Activated CD8-positive, alpha-beta T cell treated with anti-CD3 and anti-CD28 coated beads, Interleukin-2, amount 10 ng/mL, durations not matched to agents 7 days and 5 days (primary cell): ENCODE measurements around the gene AGAP1. TPM values are rescaled to one million over a fixed set of nuclear protein-coding genes. Genes with fewer than 3 reads are reported as not detected.

ENCODE experiments used
- ATAC-seq: fragments of 150-1000 bp; cut with Tn5 transposase; one replicate; pipeline ENCODE4 v1.10.0; 2021; ENCODE audit warnings: moderate library complexity
- CTCF ChIA-PET: fragments of 350-600 bp; sonication (Branson Sonifier 250); formaldehyde crosslinking; loops from one replicate; lab custom pipeline; 2021; ENCODE audit warnings: antibody characterized with exemption; lab: Charles Lee
- POLR2A ChIA-PET: fragments of 350-600 bp; sonication (Branson Sonifier 250); formaldehyde crosslinking; loops from one replicate; lab custom pipeline; 2021; ENCODE audit warnings: antibody characterized with exemption; lab: Charles Lee
- DNase-seq: peaks from one replicate; pipeline ENCODE4 v3.0.0-alpha.2; 2020
- H3K27ac Mint-ChIP-seq: one replicate; pipeline ENCODE4 v1.8.0; 2021; ENCODE audit warnings: mild to moderate bottlenecking, mixed read lengths
- H3K27me3 Mint-ChIP-seq: one replicate; pipeline ENCODE4 v1.8.0; 2021; ENCODE audit warnings: low read depth, mixed read lengths
- H3K36me3 Mint-ChIP-seq: one replicate; pipeline ENCODE4 v1.8.0; 2021; ENCODE audit warnings: low read depth, mixed read lengths
- H3K4me1 Mint-ChIP-seq: one replicate; pipeline ENCODE4 v1.8.0; 2021; ENCODE audit warnings: low read depth, mixed read lengths
- H3K4me3 Mint-ChIP-seq: one replicate; pipeline ENCODE4 v1.8.0; 2021; ENCODE audit warnings: mild to moderate bottlenecking, mixed read lengths
- H3K9me3 Mint-ChIP-seq: one replicate; pipeline ENCODE4 v1.8.0; 2022; ENCODE audit warnings: mixed read lengths; ENCODE audit not compliant: insufficient read depth
- total RNA-seq, 2 experiments: library from RNA; stranded (reverse); gene quantifications; one replicate each; pipeline ENCODE4 v1.2.3, GENCODE V29; 2021

Gene AGAP1
- total RNA-seq, 2 experiments from 2014 or later: 0.82 to 1.3 TPM

DNA sequence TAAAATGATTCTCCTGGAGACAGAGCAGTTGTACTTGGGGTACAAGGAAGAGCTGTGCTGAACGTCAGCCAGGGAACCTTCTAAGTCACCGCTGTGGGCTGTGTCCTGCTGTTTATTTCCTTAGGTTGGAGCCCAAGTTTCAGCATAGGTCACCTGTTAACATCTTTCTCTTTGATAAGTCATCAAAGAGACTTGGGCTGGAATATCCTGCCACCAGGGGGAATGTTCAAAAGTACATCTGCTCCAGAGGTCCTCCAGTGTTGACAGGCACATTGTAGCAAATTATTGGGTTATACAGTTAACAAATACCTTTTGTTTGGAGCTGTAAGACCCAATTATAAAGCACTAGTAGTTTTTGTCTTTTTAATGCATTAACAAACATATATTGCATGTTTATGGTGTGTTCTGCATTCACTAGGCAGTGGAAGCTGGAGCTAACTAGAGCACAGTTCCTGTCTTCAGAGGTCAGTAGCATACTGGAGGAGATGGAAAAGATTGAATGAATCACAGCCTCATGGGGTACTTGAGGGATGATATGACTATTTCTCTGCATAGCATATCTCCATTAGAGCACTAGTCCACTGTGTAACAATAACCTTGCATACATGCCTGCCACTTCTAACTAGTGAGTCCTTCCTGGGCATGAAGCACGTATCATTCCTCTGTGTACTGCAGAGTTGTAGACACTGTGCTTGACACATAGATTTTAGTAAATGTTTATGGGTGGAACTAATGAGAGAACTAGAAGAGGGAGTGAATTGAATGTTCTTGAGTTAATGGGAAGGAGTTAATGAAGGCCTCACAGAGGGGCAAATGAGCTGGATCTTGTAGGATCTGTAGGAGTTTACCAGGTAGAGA lies 182.1 kb downstream of the AGAP1 start:
- Mint-ChIP-seq H3K4me1 (no peaks in the 10 kb centered on the region), H3K36me3 (peaks cover 1% of the 10 kb centered on the region), H3K27me3 (peaks cover 24% of the 10 kb centered on the region), H3K9me3 (no peaks in the 10 kb centered on the region), H3K4me3 (no peak overlapping the region), H3K27ac (no peak overlapping the region)
- POLR2A ChIA-PET: no interaction called here
- DNase-seq: no peak
- CTCF ChIA-PET: no interaction called here
- no peak for ATAC-seq

DNA sequence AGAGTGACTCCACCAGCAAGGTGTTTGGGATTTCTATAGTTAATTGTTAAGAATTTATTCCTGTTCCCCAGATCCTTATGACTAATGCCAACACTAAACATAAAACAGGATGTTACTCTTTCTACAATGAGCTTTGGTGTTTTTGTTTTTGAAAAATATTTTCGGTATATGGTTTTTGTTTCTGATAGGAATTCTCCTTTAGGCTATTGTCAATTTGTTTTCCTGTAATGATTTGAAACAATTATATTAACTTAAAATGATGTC lies 182.6 kb downstream of the AGAP1 start:
- ChIA-PET POLR2A (no interaction called here), CTCF (no interaction called here)
- peaks cover under 1% of the 10 kb centered on the region for H3K36me3 Mint-ChIP-seq
- H3K4me3 Mint-ChIP-seq: no peak overlapping the region
- H3K27ac Mint-ChIP-seq: no peak overlapping the region
- ATAC-seq (no peak), DNase-seq (no peak)
- H3K9me3 Mint-ChIP-seq: no peaks in the 10 kb centered on the region
- peaks cover 22% of the 10 kb centered on the region for H3K27me3 Mint-ChIP-seq
- H3K4me1 Mint-ChIP-seq: no peaks in the 10 kb centered on the region

DNA sequence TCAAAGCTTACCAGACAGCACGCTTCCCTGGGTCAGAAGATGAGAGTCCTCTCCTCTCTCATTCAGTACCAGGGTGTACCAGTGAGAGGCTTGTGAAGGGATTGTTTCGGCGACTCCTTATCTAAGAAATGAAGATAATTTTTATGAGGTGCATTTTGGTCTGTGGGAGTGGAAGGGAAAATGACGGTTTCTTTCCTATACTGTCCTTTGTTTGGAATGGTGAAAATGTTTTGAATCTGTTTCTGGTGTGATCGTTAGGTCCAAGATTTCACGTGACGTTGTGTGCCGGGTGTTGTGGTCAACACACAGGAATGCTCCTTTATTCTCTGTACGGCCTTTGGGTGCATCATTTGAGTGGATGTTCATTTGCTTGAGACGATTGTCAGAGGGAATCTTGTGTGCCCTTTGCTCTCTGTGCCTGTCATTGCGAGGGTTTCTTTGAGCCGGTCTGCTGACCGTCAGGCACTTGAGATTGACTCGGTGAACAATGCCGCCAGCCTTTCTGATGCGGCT lies 183.5 kb downstream of the AGAP1 start:
- Mint-ChIP-seq H3K27ac (no peak overlapping the region), H3K4me3 (no peak overlapping the region), H3K9me3 (no peaks in the 10 kb centered on the region), H3K4me1 (no peaks in the 10 kb centered on the region), H3K27me3 (peaks cover 14% of the 10 kb centered on the region), H3K36me3 (no peaks in the 10 kb centered on the region)
- ChIA-PET CTCF (no interaction called here), POLR2A (no interaction called here)
- ATAC-seq (no peak), DNase-seq (no peak)

DNA sequence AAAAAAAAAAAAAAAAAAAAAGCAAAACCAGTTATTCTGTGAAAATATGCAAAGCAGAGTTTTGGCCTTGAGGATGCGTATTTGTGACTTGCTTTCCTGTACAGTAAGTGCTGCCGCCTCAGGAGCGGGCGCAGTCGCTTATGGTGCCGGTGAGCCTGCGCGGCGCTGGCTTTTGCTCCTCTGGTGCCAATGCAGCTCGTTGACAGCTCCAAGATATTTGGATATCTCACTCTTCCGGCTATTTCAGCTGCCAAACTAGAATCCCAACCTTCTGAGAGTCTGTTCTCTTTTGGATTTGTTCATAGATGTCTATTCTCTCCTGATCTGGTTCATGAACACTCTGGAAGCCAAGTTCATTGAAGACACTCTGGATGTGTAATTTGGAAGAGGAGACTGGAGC lies 184.1 kb downstream of the AGAP1 start:
- Mint-ChIP-seq H3K27ac (no peak overlapping the region), H3K4me1 (no peaks in the 10 kb centered on the region), H3K4me3 (no peak overlapping the region), H3K27me3 (peaks cover 8% of the 10 kb centered on the region), H3K36me3 (no peaks in the 10 kb centered on the region), H3K9me3 (no peaks in the 10 kb centered on the region)
- CTCF ChIA-PET: no interaction called here
- POLR2A ChIA-PET: no interaction called here
- ATAC-seq (no peak), DNase-seq (no peak)

DNA sequence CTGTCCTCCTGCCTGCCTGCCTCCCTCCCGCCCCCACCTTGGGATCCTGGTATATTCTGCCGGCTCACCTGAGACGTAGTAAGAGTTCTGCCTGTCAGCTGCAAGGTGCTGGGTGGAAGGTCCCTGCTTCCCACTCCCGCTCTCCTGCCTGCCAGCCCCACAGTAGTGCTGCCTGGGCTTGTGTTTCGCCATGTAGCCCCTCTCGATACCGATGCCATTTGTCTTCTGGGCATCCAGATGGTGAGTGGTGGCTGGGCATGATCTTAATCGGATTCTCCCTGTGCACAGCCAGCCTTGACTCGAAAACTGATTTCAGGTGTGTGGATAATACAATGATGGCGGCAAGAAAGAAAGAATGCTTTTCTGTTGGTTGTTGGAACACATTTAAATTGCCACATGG lies 184.9 kb downstream of the AGAP1 start:
- CTCF ChIA-PET: no interaction called here

DNA sequence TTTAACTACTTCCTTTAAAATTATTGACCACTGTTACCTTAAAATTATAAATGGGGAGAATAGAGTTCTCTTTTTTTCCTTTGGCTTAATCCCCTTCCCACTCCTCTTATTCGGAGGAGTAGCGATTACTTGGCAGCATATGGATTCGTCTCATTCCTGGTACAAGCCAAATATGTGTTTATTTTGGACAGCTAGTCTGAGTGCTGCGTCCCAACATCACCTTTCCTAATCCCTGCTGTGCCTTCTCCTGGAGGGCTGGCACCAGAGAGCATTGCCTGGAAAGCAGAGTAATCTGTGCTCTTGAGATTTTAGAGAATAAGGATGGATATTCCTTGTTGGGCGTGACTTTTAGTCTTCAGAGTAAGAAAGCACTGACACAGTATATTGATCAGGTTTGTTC lies 185.6 kb downstream of the AGAP1 start:
- Mint-ChIP-seq H3K36me3 (no peaks in the 10 kb centered on the region), H3K27me3 (peaks cover 4% of the 10 kb centered on the region), H3K27ac (no peak overlapping the region), H3K4me3 (no peak overlapping the region), H3K4me1 (no peaks in the 10 kb centered on the region), H3K9me3 (no peaks in the 10 kb centered on the region)
- ChIA-PET CTCF (no interaction called here), POLR2A (no interaction called here)
- DNase-seq (no peak), ATAC-seq (no peak)

More for the DNA sequence above, 184.9 kb downstream of the AGAP1 start:
- no peaks in the 10 kb centered on the region for H3K4me1 Mint-ChIP-seq
- no peak for DNase-seq
- H3K9me3 Mint-ChIP-seq: no peaks in the 10 kb centered on the region
- H3K4me3 Mint-ChIP-seq: no peak overlapping the region
- no peak overlapping the region for H3K27ac Mint-ChIP-seq
- no peaks in the 10 kb centered on the region for H3K36me3 Mint-ChIP-seq
- peaks cover 5% of the 10 kb centered on the region for H3K27me3 Mint-ChIP-seq
- ATAC-seq: no peak
- POLR2A ChIA-PET: no interaction called here

DNA sequence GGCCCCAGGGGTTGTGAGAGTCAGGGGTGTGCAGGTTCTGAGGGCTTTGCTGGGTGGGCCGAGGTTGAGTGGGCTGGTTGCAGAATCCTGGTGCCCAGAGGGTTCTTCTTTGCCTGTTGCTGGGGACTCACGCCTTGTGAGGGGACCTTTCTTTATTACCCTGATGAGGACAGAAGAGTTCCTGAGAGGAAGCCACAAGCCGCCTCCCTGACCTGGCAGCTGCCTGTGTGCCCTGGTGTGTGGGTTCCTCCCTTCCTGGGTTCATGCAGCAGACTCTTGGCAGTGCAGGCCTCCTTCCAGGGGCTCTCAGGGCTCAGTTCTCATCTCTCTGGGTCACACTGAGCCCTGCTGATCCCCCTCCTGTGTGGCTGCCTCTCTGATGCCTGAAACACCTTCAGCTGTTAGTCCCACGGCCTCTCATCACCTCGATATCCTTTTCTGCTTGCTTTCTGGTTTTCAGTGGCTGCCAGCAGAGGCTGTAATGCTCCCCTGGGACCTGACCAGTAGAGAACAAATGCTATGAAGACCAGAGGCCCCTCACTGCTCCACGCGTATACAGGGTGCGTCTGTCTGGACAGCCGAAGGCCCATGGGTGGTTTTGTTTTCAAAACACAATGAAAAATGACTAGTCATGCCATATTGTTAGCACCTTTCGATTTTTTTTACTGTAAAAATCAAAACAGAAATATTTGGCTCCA lies 191.3 kb downstream of the AGAP1 start:
- peaks cover 2% of the 10 kb centered on the region for H3K27me3 Mint-ChIP-seq
- no peaks in the 10 kb centered on the region for H3K36me3 Mint-ChIP-seq
- DNase-seq (no peak), ATAC-seq (no peak)
- peaks cover 7% of the 10 kb centered on the region for H3K4me1 Mint-ChIP-seq
- H3K9me3 Mint-ChIP-seq: no peaks in the 10 kb centered on the region
- H3K27ac Mint-ChIP-seq: no peak overlapping the region
- POLR2A ChIA-PET: no interaction called here
- H3K4me3 Mint-ChIP-seq: no peak overlapping the region
- CTCF ChIA-PET: no interaction called here

DNA sequence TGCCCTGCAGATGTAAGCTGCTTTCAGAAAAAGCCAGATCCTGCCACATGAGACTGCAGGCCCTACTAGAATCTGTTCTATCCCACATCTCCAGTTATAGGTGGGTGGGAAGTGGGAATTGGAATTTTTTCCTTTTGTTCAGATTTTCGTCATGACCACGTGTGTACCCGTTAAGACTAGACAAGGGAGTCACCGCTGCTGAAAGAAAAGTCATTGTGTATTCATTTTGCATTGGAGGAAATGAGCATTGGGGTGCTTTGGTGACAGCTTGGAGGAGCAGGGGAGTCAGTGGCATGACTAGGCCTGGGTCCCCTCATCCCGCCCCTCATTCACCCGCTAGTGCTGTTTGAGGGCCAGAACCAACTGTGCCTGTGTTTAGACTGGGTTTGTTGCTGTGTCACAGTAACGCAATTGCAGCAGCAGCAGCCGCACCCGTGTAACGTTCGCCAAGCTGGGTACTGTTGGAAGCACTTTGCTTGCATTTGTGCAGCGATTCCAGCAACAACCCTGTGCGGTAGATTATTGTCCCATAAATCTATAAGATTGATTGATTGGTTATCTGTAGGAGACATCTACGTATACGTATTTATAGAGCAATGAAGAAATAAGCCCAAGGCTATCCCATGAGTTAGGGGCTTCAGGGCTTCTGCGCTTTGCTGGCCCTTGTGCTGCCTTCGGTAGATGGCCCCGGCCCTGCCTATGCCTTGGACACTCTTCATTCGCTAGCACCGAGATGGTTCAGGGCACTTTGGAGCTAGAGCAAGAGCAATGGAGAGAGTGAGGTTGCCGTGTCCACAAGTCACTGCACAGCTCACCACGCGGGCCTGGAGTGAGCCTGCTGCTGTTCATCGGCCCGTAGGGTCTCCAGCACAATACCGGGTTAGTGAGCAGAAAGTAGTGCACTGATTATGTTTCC lies 194.9 kb downstream of the AGAP1 start:
- Mint-ChIP-seq H3K4me3 (no peak overlapping the region), H3K36me3 (no peaks in the 10 kb centered on the region), H3K27ac (no peak overlapping the region), H3K9me3 (no peaks in the 10 kb centered on the region), H3K27me3 (peaks cover 2% of the 10 kb centered on the region), H3K4me1 (peaks cover 7% of the 10 kb centered on the region)
- ChIA-PET CTCF (no interaction called here), POLR2A (no interaction called here)
- DNase-seq (no peak), ATAC-seq (no peak)

DNA sequence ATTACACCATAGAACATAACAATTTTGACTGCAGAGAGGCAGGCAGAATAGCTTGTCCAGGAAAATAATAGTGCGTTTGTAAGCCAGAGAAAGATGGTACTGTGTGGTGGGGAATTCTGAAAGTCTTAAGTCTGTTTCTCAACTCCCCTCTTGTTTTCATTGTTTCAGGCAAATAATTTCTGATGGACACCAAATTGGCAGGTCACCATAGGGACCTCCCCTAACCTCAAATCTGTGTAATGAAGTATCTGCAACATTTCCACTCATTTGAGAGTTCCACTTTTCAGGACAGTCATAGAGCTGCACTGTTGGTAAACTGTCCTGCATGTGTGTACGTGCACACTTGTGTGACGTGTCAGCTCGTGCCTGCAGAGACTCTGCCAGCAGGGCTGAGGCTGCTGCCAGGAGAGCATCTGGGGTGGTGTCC lies 195.6 kb downstream of the AGAP1 start:
- ChIA-PET POLR2A (no interaction called here), CTCF (no interaction called here)
- peaks cover 7% of the 10 kb centered on the region for H3K4me1 Mint-ChIP-seq
- ATAC-seq: no peak
- no peaks in the 10 kb centered on the region for H3K36me3 Mint-ChIP-seq
- no peak overlapping the region for H3K4me3 Mint-ChIP-seq
- H3K9me3 Mint-ChIP-seq: no peaks in the 10 kb centered on the region
- H3K27ac Mint-ChIP-seq: no peak overlapping the region
- DNase-seq: no peak
- H3K27me3 Mint-ChIP-seq: peaks cover 2% of the 10 kb centered on the region

DNA sequence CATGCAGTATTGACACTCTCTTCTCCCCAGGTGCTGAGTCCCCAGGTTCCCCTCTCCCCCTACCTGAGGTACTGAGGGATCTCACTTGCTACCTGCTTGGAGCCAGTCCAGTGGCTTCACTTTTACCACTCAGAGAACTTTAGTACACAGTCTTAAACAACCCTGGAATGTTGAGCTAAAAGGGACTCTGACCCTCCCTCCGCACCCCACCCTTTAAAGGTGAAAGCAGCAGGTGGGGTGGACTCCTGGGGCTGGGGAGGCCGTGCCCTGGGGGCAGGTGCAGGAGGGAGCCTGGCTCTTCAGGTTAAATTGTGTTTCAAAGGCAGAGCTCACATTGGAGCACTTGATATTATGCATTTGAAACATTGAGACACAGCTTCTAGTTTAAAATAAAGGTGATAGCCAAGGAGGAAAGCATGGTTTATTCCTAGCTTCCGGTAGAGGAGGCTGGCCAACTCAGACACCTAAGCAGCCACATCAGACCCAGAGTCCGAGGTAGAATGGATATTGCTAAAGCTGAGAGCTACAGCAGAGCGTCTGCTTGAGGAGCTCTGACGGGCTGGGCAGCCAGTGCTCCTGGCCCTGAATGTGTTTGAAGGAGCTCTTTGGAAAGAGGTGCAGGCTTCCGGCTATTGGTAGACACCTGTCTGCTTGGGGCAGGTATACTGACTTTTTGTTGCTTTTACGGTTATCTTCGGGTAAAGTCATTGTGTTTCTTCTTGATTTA lies 196.4 kb downstream of the AGAP1 start:
- Mint-ChIP-seq H3K27me3 (peaks cover 2% of the 10 kb centered on the region), H3K36me3 (no peaks in the 10 kb centered on the region), H3K27ac (no peak overlapping the region), H3K9me3 (no peaks in the 10 kb centered on the region), H3K4me3 (no peak overlapping the region), H3K4me1 (peaks cover 2% of the 10 kb centered on the region)
- no peak for DNase-seq
- ChIA-PET POLR2A (no interaction called here), CTCF (no interaction called here)
- ATAC-seq: no peak

DNA sequence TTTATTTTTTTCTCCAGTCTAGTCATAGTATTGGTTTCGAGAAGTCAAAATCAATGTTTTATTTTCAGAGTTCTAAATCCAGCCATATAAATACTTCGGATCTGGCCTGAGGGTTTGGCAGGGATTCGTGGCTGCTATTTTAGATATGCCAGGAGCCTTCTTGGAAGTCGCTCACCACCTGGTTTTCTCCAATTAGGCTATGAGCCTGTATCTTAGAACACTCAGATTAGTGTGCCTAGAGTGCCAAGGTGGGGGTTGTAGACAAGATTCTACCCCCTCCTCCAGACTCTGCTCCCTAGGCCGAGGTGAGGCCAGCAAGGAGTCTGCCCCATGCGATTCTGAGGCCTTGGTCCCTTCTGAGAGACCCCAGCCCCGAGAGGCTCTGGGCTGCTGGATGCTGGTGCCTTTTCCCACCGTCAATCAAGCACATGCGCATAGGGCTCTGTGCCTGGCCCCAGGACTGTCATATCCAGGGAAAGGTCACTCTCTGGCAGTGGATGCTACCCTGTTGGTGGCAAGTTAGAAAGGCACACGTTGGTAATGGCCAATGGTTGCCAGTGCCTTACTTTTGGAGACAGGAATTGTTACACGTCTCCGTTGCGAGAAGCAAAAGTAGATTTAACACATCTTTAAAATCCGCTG lies 197.1 kb downstream of the AGAP1 start:
- ATAC-seq (no peak), DNase-seq (no peak)
- H3K27me3 Mint-ChIP-seq: peaks cover 2% of the 10 kb centered on the region
- H3K36me3 Mint-ChIP-seq: no peaks in the 10 kb centered on the region
- no peaks in the 10 kb centered on the region for H3K4me1 Mint-ChIP-seq
- ChIA-PET CTCF (no interaction called here), POLR2A (no interaction called here)
- no peak overlapping the region for H3K27ac Mint-ChIP-seq
- no peaks in the 10 kb centered on the region for H3K9me3 Mint-ChIP-seq
- H3K4me3 Mint-ChIP-seq: no peak overlapping the region
